GM19372 (cell line): ENCODE results near the gene CDC25B.

Source experiments
- ATAC-seq: cut with Tn5 transposase; IDR thresholded peaks from one replicate; pipeline ENCODE4 v1.9.1; 2021; ENCODE audit warnings: mild to moderate bottlenecking, low read depth, moderate library complexity; ENCODE audit not compliant: unreplicated experiment

The CDC25B gene

GRCh38 chr20:3763671-3764601 is 32.2 kb upstream of the CDC25B start:
- no peak for ATAC-seq

- no peak for ATAC-seq
Observed at GRCh38 chr20:3764659-3765058, 31.5 kb upstream of the CDC25B start.

GRCh38 chr20:3765171-3765882 is 30.8 kb upstream of the CDC25B start:
- no peak for ATAC-seq

- ATAC-seq = no peak
Observed at GRCh38 chr20:3766422-3767109, 29.5 kb upstream of the CDC25B start.

- ATAC-seq = no peak
Observed at GRCh38 chr20:3767110-3767426, 29.0 kb upstream of the CDC25B start.

- ATAC-seq = peak; percentile 91
Observed at GRCh38 chr20:3767427-3768341, 28.4 kb upstream of the CDC25B start, which contains the start of gene ADISSP. Gene ADISSP (minus strand): TSS chr20:3767753. CDS start chr20:3760100, 7,653 bp downstream.

- peak; percentile 33 for ATAC-seq
Observed at GRCh38 chr20:3768342-3769130, 27.6 kb upstream of the CDC25B start.

GRCh38 chr20:3771552-3772058 is 24.5 kb upstream of the CDC25B start:
- ATAC-seq = no peak

- no peak for ATAC-seq
Observed at GRCh38 chr20:3775457-3776108, 20.5 kb upstream of the CDC25B start.

- ATAC-seq = no peak
Observed at GRCh38 chr20:3777381-3777715, 18.8 kb upstream of the CDC25B start.

- ATAC-seq = no peak
Observed at GRCh38 chr20:3777716-3778629, 18.1 kb upstream of the CDC25B start.

GRCh38 chr20:3778976-3779375 is 17.1 kb upstream of the CDC25B start:
- ATAC-seq = no peak

GRCh38 chr20:3781153-3781910 is 14.8 kb upstream of the CDC25B start, which contains the start of gene SPEF1:
Gene SPEF1 (minus strand): TSS chr20:3781448. CDS start chr20:3781287, 161 bp downstream.
- ATAC-seq = peak; percentile 55

GRCh38 chr20:3782597-3782996 is 13.5 kb upstream of the CDC25B start:
- ATAC-seq = no peak

- ATAC-seq = no peak
Observed at GRCh38 chr20:3783068-3783489, 13.0 kb upstream of the CDC25B start.

GRCh38 chr20:3783511-3784195 is 12.5 kb upstream of the CDC25B start:
- no peak for ATAC-seq
